HG03571 (cell line): Measurements from ENCODE around the gene PPP3R1.

Source experiments
- ATAC-seq: cut with Tn5 transposase; IDR thresholded peaks from one replicate; pipeline ENCODE4 v1.9.1; 2021; ENCODE audit not compliant: unreplicated experiment

The PPP3R1 gene, protein sequence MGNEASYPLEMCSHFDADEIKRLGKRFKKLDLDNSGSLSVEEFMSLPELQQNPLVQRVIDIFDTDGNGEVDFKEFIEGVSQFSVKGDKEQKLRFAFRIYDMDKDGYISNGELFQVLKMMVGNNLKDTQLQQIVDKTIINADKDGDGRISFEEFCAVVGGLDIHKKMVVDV

DNA sequence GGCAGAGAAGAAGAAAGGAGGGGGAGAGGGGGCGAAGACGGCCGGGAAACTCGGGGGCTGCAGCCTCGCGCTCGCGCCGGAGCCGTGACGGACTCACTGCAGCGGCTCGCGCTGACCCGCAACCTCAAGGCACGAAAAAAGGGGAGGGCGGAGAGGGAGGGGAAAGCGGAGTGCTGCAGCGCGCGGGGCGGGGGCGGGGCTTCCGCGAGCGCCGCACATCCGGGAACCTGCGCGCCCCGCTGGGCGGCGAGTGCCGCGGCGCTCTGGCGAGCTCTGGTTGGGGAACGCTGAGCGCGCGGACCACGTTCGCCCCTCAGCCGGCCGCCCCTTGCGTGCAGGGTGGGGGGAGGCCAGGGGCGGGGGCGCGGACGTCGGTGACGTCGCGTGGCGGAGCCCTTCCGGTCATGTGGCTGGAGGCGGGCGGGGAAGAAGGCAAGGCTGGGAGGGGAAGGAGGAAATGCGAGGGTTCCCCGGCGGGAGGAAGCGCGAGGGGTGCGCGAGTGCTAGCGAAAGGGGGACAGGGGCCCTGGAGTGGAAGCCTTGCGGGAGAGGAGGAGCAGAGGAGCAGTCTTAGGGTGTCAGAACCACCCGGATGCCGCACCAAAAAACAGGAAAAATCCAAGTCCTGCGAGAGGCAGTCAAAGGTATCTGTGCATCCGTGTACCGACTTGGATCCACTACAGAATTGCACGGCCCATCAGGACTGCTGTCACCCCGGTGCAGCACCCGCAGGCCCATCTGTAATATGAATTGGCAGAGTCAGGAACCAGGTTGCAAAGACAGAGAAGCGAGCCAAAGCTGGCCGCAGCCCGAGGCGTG, at the start of gene PPP3R1:
Gene PPP3R1, minus strand, starts transcription at position 133 of the 819 bp plus-strand sequence. CDS start 405 bp downstream, outside the sequence.
- ATAC-seq: peak; percentile 76

DNA sequence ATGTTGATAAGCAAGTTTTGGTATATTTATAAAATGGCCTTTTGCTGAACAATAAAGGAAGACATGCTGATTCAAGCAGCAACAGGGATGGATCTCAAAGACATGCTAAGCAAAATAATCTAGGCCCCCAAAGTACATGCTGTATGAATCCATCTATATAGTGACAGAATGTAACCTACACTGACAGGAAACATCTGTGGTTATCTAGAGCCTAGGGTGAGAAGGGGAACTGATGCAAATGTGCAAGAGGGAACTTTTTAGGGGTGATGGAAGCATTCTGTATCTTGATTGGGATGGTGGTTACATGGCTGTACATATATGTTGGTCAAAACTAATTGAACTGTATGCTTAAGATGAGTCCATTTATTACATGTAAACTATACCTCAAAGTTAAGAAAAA, 43.2 kb upstream of the PPP3R1 start:
- ATAC-seq: no peak

GRCh38 chr2:68294913-68295312, 42.6 kb upstream of the PPP3R1 start:
- ATAC-seq: no peak

- ATAC-seq: no peak
These were observed 41.9 kb upstream of the PPP3R1 start for GRCh38 chr2:68294187-68294586.

- no peak for ATAC-seq
These were observed 41.4 kb upstream of the PPP3R1 start for GRCh38 chr2:68293755-68294154.

GRCh38 chr2:68293024-68293423, 40.7 kb upstream of the PPP3R1 start:
- no peak for ATAC-seq

- no peak for ATAC-seq
These were observed 39.9 kb upstream of the PPP3R1 start for GRCh38 chr2:68292108-68292710.

DNA sequence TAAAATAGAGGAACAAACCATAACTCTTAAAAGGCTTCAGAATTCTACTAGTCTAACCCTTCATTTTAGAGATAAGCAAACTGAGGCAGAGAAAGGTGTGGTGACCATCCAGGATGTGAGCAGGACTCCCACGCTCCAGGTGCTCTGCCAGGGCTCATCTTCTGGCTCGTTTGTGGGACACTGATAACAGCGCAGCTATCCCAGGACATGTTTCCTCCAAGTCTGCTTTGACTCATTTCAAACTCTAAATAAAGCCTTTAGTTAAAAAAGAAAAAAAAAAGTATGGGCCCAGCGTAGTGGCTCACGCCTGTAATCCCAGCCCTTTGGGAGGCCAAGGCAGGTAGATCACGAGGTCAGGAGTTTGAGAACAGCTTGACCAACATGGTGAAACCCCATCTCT, 39.0 kb upstream of the PPP3R1 start:
- no peak for ATAC-seq

DNA sequence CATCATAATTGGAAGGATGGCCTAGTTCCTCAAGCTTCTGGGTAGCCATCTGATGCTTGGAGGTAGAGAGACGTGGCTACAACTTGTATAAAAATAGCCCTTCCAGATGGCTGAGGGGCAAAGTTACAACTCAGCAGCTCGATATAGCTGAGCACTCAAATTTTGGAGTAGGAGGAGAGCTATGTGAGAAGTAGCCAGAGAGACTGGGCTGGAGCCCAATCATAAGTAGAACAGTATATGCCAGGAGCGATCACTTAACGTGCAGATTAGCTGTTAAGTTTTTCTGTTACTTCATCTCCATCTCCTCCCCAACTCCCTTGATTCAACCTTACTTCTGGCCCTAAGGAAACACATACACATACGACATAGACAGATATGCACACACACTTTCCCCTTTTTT, 38.6 kb upstream of the PPP3R1 start:
- no peak for ATAC-seq

GRCh38 chr2:68287580-68288441, 35.5 kb upstream of the PPP3R1 start:
- ATAC-seq: no peak

DNA sequence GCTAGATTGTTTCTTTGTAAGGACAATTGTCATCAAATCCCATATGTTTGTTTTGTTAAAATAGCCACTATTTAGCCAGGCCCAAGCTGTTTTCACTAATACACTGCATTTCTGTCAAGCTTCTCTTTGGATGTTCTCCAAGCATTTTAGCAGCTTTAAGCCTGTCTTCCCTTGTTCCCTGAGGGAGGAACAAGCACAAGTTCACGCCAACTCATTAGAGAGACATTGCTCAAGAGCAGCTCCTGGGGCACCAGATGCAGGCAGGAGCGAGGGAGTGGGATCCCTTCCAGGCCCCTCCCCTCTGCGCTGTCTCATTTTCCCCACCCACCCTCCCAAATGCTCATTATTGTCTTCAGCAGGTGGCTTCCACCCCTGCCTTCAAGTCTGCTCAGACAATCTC, 32.6 kb upstream of the PPP3R1 start:
- ATAC-seq: no peak

DNA sequence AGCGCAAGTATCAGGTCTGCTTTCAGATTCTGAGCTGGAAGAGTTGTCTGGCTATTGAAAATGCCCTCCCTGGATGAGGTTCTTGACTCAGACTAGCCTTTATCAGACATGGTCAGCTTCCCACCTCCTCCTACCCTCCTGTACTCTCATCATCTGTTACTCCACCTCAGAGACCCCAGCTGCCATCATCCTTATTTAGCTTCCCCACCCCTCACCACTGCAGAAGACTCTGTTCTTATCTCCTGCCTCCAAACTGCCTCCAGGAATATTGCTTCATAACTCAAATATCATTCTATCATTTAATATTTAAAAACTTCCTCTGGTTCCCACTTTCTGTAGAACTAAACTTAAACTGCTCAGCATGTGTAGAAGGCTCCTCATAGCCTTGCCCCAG, 31.1 kb upstream of the PPP3R1 start:
- ATAC-seq: no peak

DNA sequence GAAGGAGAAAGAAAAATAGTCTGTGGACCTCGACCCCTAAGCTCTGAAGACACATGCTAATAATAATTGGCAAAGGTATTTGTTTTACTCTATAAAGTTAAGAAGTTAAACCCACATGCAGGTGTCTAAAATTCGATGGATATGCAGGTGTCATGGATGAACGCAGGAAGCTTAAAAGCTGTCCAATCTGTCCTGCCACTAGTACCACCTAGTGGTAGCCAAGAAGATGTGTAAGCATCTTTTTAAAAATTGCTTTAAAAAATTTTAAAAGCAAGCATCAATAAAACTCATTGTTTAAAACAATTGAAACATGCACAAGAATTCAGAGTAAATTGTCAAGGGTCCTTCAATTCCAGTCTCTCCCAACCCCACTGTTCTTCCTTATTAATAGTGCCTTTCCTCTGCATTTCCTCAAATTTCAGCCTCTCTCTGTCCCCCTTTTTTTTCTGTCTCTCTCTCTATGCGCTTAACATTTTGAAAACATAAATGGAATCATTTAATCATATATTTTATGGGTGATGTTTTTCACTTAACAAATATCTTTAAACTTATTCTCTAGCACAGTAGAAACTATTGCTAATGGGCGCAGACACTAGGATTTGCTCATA, 30.6 kb upstream of the PPP3R1 start:
- no peak for ATAC-seq

- no peak for ATAC-seq
These were observed 28.5 kb upstream of the PPP3R1 start for GRCh38 chr2:68280796-68281195.

DNA sequence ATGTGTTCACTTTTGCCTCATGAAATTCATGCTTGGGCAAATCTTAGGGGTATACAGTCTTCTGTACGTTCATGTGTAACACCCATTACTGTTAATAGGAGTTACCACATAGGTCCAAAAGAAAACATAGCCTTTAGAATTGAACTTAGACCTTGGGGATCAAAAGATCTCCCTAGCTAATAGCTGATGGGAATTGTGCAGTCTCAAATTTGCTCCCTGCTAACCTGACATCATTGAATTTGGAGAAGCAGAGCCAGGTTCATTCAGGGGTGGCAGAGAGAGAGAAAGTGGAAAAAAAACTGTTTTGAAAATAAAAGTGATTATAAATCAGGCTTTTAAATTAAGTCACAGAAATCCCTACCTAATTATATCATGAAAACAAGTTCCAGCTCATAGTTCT, 28.0 kb upstream of the PPP3R1 start:
- no peak for ATAC-seq

GRCh38 chr2:68279691-68280090, 27.4 kb upstream of the PPP3R1 start:
- no peak for ATAC-seq

GRCh38 chr2:68278169-68278568, 25.8 kb upstream of the PPP3R1 start:
- ATAC-seq: no peak

DNA sequence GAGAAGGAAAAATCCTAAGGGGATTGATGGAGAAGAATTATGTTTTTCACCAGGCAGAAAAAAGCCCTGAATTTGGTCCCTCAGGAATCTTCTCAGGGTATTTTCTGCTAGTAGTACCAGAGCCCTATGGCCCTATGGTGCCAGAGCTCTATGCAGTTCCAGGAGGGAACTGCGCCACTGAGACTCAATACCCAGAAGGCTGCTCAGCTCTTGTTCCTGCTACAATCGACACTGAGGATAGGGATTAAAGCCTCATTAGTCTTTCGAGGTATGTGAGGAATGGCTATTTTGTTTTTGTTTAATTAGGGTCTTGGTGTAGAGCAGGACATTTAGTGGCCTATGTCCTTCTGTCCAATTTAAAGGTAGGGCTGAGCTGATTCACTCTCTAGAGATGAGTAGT, 21.7 kb upstream of the PPP3R1 start:
- no peak for ATAC-seq

GRCh38 chr2:68272246-68272994, 20.1 kb upstream of the PPP3R1 start:
- ATAC-seq: no peak

- no peak for ATAC-seq
These were observed 14.3 kb upstream of the PPP3R1 start for GRCh38 chr2:68266655-68267054.
